Measurements from ENCODE around the gene CENPS. TPM values are rescaled to one million over a fixed set of nuclear protein-coding genes. Genes with fewer than 3 reads are reported as not detected.

Gene CENPS
- total RNA-seq, 1 experiment from 2014 or later, result 17.8 TPM

- Histone ChIP-seq H3K79me1 (ENCODE audit: insufficient read depth, low read depth, low read length, poor library complexity, severe bottlenecking) (no peaks in the 10 kb centered on the region), H3K79me2 (ENCODE audit: insufficient read depth, low read length) (no peaks in the 10 kb centered on the region), H4K20me1 (ENCODE audit: control insufficient read depth, insufficient read depth, insufficient read length) (no peaks in the 10 kb centered on the region), H3T11ph (ENCODE audit: low read length) (no peak overlapping the region), H2BK12ac (ENCODE audit: insufficient read length, low read depth, low read length) (no peak overlapping the region), H3K14ac (ENCODE audit: insufficient read depth, low read length) (peak overlapping the region; percentile 68; the same call in 1 of the 2 replicates), H3K27me3 (ENCODE audit: insufficient read depth, low read length) (no peaks in the 10 kb centered on the region), H3K4me1 (ENCODE audit: insufficient read depth, low read length) (no peaks in the 10 kb centered on the region), H2BK5ac (ENCODE audit: insufficient read length, low read length) (no peak overlapping the region), H2BK15ac (ENCODE audit: low read depth, low read length) (no peak overlapping the region), H3K4me2 (ENCODE audit: insufficient read depth, insufficient read length, low read length) (peak overlapping the region; percentile 81), H2AK5ac (ENCODE audit: insufficient read length, low read length) (no peak overlapping the region), H3K18ac (ENCODE audit: insufficient read length, low read depth, low read length) (no peak overlapping the region), H4K91ac (ENCODE audit: insufficient read length, low read depth, low read length) (no peak overlapping the region), H3K27ac (ENCODE audit: insufficient read length, low read depth, low read length) (no peak overlapping the region), H2BK20ac (ENCODE audit: low read depth, low read length, poor library complexity, severe bottlenecking) (no peak overlapping the region), H3K23me2 (ENCODE audit: insufficient read length, low read depth, low read length, poor library complexity, severe bottlenecking) (peaks cover 4% of the 10 kb centered on the region), H3K56ac (ENCODE audit: insufficient read length, low read depth, low read length) (no peak overlapping the region), H3K9ac (ENCODE audit: extremely low read depth, insufficient read length, low read length) (peak overlapping the region; percentile 32), H3K23ac (ENCODE audit: insufficient read length, low read depth, low read length) (no peak overlapping the region), H4K5ac (ENCODE audit: insufficient read length, low read depth, low read length) (no peak overlapping the region), H4K8ac (replicated peaks; ENCODE audit: insufficient read length, low read depth, low read length) (no peak overlapping the region), H2BK120ac (ENCODE audit: low read depth, low read length, poor library complexity, severe bottlenecking) (no peak overlapping the region), H2AFZ (ENCODE audit: low read length) (no peak overlapping the region), H3K9me3 (ENCODE audit: control insufficient read depth, low read depth, low read length) (no peaks in the 10 kb centered on the region), H3K4ac (ENCODE audit: low read depth, low read length) (no peak overlapping the region)
- Mint-ChIP-seq H3K36me3 (ENCODE audit: insufficient read depth in 1 of 3, low read depth in 3 of 3) (peaks cover 0 to 2% (median 1%) of the 10 kb centered on the region in 3 experiments; a peak in 2 of 7 replicates), H3K4me1 (peaks cover 12 to 14% of the 10 kb centered on the region in 2 experiments), H3K27me3 (ENCODE audit: low read depth) (no peaks in the 10 kb centered on the region), H3K9me3 (no peaks in the 10 kb centered on the region), H3K27ac (peak overlapping the region; percentile 24 to 78 (median 78); a peak in 6 of 7 replicates), H3K4me3 (peak overlapping the region; percentile 76 to 90)
- no peak for TF ChIP-seq CTCF (conservative IDR thresholded peaks at IDR 0.05)
- WGBS (ENCODE audit: extremely low coverage, insufficient read length, low lambda C conversion rate), result no CpG with 5 or more reads among the region's 30 CpGs
- no peak for DNase-seq
Measured at GRCh38 chr1:10431070-10431730, 967 bp downstream of the CENPS start.
